Neuron (in vitro differentiated cells): ENCODE data around the gene UBE2A.

Experiments used
- H2AFZ ChIP-seq: one replicate; pipeline ENCODE4 v1.6.1; 2013; ENCODE audit warnings: low read depth, mild to moderate bottlenecking, inconsistent platforms, low read length, moderate library complexity
- H3K27me3 ChIP-seq: one replicate; pipeline ENCODE4 v1.6.1; 2013; ENCODE audit warnings: low read length; ENCODE audit not compliant: insufficient read depth
- H3K36me3 ChIP-seq: one replicate; pipeline ENCODE4 v1.6.1; 2013; ENCODE audit warnings: low read length; ENCODE audit not compliant: insufficient read depth
- H3K4me1 ChIP-seq: one replicate; pipeline ENCODE4 v1.6.1; 2013; ENCODE audit warnings: low read length; ENCODE audit not compliant: insufficient read depth
- H3K4me3 ChIP-seq: 2 replicates; pipeline ENCODE4 v1.5.1; 2013; ENCODE audit warnings: mild to moderate bottlenecking, low read length, moderate library complexity
- H3K9me3 ChIP-seq: one replicate; pipeline ENCODE4 v1.6.1; 2013; ENCODE audit warnings: low read length

Gene UBE2A

GRCh38 chrX:119583431-119584059, 9.2 kb downstream of the UBE2A start:
- H2AFZ ChIP-seq = no peak overlapping the region
- H3K4me3 ChIP-seq = no peak overlapping the region

DNA sequence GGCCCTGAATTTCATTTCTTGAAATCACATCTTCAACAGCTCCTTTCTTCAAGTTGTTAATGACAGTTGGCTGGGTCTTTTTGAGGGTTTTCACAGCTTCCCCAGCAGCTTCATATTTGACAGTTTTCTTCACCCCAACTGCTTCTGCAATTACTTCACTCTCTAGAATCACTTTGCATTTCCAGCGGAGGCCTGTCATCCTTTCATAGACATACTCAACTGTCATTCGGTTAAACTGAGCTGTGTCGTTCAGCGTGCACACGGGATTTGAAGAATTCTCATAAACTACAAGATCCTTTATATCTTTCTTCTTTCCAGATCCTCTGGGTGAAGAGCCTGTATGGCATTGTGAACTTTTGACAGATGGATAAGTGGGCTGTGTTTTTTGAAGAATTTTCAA, 15.4 kb downstream of the UBE2A start:
- no peaks in the 10 kb centered on the region for H3K27me3 ChIP-seq
- H3K4me1 ChIP-seq = no peaks in the 10 kb centered on the region
- H3K9me3 ChIP-seq = no peaks in the 10 kb centered on the region
- H3K36me3 ChIP-seq = peaks cover 19% of the 10 kb centered on the region
- no peak overlapping the region for H2AFZ ChIP-seq
- no peak overlapping the region for H3K4me3 ChIP-seq

More at GRCh38 chrX:119583431-119584059, 9.2 kb downstream of the UBE2A start:
- Histone ChIP-seq H3K36me3 (peaks cover 4% of the 10 kb centered on the region), H3K9me3 (no peaks in the 10 kb centered on the region), H3K27me3 (no peaks in the 10 kb centered on the region), H3K4me1 (no peaks in the 10 kb centered on the region)

DNA sequence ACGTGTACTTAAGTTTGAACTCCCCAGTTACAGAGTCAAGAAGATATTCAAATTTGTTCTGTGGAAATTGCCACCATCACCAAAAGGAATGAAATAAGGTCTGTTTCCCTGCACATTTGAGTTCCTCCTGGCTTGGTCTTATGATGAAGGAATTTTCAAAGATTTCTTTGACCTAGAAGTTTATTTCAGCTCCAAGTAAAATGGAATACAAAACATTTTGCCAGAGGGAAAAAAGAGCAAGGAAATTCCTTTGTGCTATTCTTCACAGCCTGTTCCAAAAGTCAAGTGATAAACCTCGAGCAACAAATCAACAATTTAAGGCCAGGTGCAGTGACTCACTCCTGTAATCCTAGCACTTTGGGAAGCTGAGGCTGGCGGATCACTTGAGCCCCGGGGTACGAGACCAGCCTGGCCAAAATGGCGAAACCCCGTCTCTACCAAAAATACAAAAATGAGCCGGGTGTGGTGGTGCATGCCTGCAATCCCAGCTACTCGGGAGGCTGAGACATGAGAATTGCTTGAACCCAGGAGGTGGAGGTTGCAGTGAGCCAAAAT, 28.4 kb downstream of the UBE2A start:
- Histone ChIP-seq H2AFZ (no peak overlapping the region), H3K4me3 (no peak overlapping the region), H3K4me1 (no peaks in the 10 kb centered on the region), H3K36me3 (no peaks in the 10 kb centered on the region), H3K9me3 (no peaks in the 10 kb centered on the region), H3K27me3 (no peaks in the 10 kb centered on the region)

- no peak overlapping the region for H2AFZ ChIP-seq
- no peaks in the 10 kb centered on the region for H3K9me3 ChIP-seq
- H3K4me3 ChIP-seq = peak overlapping the region; percentile 84
- H3K36me3 ChIP-seq = no peaks in the 10 kb centered on the region
- H3K27me3 ChIP-seq = no peaks in the 10 kb centered on the region
- no peaks in the 10 kb centered on the region for H3K4me1 ChIP-seq
Measured at GRCh38 chrX:119604766-119605463, 30.6 kb downstream of the UBE2A start.

DNA sequence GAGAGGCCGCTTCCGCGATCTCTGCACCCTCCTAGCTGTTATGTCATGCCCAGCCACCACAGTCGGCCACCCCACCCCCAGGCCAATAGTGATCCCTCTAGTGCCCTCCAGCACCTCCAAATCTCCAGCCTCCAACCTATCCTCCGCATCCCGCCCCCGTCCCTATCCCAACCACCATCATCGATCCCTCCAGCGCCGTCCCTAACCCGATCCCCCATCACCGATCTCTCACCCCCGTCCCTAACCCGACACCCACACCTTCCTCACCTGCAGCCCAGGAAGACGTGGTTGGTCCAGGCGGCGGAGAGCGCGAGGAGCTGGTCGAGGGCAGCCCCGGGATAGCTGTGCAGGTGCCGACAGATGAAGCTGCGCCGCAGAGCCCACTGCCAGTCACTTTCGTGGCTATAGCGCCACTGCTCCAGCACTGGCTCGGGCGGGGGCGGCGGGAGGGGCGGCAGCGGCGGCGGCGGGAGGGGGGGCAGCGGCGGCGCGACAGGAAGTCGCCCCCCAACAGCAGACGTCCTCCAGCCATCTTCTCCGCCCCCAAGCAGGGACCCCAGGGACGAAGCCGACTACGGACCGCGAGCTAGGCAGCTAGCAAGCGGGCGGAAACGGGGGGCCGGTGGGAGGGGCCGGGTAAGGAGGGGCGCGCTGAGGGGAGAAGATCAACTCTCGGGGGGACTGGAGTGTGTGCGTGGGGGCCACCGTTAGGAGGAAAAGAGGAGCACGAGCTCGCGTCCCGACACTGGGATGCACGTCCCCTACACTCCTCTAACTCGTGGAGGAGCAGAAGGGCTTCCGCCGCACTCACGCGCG, 31.3 kb downstream of the UBE2A start:
- H3K4me1 ChIP-seq = no peaks in the 10 kb centered on the region
- no peaks in the 10 kb centered on the region for H3K27me3 ChIP-seq
- peak overlapping the region; percentile 84 for H3K4me3 ChIP-seq
- H2AFZ ChIP-seq = peak overlapping the region; percentile 66
- H3K9me3 ChIP-seq = no peaks in the 10 kb centered on the region
- H3K36me3 ChIP-seq = no peaks in the 10 kb centered on the region

DNA sequence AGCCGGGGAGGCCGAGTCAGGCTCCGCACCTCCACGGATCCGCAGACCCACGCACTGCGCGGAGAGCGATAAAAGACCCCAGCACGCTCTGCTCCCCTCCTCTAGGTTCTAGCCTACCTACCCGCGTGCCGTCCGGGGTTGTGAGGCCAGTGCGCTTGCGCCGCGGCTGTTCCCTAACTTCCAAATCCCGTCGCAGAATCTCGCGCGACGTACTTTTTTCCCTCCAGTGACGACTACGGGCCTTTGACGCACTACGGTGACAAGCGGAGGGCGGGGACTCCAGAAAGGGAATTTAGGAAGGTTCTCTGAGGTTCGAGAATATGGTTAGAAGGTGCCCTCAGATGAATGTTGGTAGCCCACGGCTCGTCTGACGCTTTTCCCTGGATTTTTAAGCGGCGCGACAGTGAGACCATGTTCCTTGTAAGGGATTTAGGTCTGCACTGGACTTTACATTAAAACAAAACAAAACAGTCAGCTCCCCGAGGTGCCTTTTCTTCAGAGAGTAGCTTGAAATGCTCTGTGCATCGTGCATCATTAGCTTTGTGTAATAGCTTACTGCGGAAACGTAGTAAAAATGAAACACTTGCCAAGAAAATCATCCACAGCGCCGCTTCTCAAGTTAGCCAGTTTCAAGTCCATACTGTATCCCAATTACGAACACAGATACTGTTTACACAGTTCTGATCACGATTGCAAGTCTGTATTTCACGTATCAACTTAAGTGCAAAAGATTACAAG, 32.1 kb downstream of the UBE2A start, which contains the start of gene NKRF:
NKRF (minus strand) TSS at position 145 of the 738 bp plus-strand sequence.
- H3K36me3 ChIP-seq = no peaks in the 10 kb centered on the region
- H2AFZ ChIP-seq = peak within 1 kb of the TSS; percentile 66
- H3K9me3 ChIP-seq = no peaks in the 10 kb centered on the region
- no peaks in the 10 kb centered on the region for H3K4me1 ChIP-seq
- peak within 1 kb of the TSS; percentile 84 for H3K4me3 ChIP-seq
- no peaks in the 10 kb centered on the region for H3K27me3 ChIP-seq

DNA sequence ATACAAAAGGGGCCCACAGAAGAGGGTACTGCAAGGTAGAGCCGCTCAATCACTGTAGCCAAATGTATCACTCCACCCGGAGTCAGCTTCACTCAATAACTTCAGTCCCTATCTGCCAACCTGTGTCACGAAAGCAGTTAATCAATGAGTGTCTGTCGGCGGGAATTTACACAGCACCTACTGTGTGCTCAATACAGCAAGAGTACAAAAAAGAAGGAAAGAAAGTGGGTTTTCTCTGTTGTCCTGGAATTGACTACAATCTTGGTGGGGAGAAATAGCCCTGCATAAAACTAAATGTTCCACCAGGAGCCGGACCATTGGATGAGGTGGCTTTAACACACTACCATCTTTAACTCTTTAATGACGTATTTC, 32.6 kb downstream of the UBE2A start:
- H2AFZ ChIP-seq = peak overlapping the region; percentile 66
- H3K4me3 ChIP-seq = no peak overlapping the region
- no peaks in the 10 kb centered on the region for H3K36me3 ChIP-seq
- H3K4me1 ChIP-seq = no peaks in the 10 kb centered on the region
- no peaks in the 10 kb centered on the region for H3K27me3 ChIP-seq
- H3K9me3 ChIP-seq = no peaks in the 10 kb centered on the region

DNA sequence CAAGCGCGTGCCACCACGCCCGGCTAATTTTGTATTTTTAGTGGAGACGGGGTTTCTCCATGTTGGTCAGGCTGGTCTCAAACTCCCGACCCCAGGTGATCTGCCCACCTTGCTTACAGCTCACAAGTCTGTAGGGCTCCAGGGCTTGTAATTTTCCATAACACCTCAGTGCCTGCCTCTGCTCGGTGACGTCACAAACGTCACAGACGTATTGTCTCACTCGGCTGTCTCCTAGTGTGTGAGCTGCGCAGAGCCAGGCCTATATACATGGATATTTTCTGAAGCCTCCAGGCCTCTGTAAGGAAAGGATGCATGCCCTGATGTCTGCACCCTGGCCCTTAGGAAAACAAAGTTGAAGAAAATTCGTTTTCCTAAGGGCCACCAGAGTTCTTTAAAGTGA, 40.4 kb downstream of the UBE2A start:
- H3K4me3 ChIP-seq = no peak overlapping the region
- no peak overlapping the region for H2AFZ ChIP-seq
- no peaks in the 10 kb centered on the region for H3K4me1 ChIP-seq
- H3K9me3 ChIP-seq = no peaks in the 10 kb centered on the region
- H3K27me3 ChIP-seq = no peaks in the 10 kb centered on the region
- no peaks in the 10 kb centered on the region for H3K36me3 ChIP-seq

DNA sequence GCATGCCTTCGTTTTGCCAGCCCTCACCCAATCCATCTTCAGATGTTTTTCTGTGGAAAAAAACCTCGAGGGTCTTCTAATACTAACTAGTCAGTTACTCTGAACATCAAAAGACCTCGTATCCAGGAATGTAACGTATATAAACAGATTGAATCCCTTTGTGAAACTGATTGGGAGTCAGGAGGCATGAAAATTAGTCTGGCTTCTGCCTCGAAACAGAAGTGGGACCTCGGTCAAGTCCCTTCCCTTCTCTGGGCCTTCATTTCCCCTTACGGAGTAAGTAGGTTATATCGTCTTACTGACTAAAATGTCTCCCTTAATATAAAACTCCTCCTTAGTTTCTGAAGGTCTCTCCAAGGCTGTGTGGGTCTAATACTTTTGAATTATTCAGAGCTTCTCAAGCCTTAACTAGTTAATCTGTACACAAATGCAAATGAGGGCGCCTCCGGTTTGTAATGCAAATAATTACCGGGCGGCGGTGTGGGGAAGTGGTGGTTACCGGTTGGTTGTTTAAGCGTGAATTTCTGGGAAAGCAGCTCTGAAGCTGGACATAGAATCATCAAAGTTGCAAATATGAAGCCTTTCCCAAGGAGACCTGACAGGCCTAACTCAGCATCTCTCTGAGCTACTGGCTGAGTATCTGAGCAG, 43.3 kb downstream of the UBE2A start:
- Histone ChIP-seq H3K9me3 (no peaks in the 10 kb centered on the region), H3K36me3 (no peaks in the 10 kb centered on the region), H3K4me1 (no peaks in the 10 kb centered on the region), H3K27me3 (no peaks in the 10 kb centered on the region), H3K4me3 (no peak overlapping the region), H2AFZ (no peak overlapping the region)

GRCh38 chrX:119618439-119618838, 44.1 kb downstream of the UBE2A start:
- H3K9me3 ChIP-seq = no peaks in the 10 kb centered on the region
- H3K36me3 ChIP-seq = no peaks in the 10 kb centered on the region
- no peaks in the 10 kb centered on the region for H3K27me3 ChIP-seq
- H3K4me3 ChIP-seq = no peak overlapping the region
- H3K4me1 ChIP-seq = no peaks in the 10 kb centered on the region
- H2AFZ ChIP-seq = no peak overlapping the region

GRCh38 chrX:119622356-119623232, 48.2 kb downstream of the UBE2A start:
- Histone ChIP-seq H3K9me3 (no peaks in the 10 kb centered on the region), H2AFZ (no peak overlapping the region), H3K36me3 (peaks cover 2% of the 10 kb centered on the region), H3K4me3 (no peak overlapping the region), H3K27me3 (no peaks in the 10 kb centered on the region), H3K4me1 (no peaks in the 10 kb centered on the region)
